B cell (primary cell): Measurements from ENCODE around the gene GCN1.

Source experiments
- CTCF ChIP-seq: fragments of 200-600 bp; IDR thresholded peaks from one replicate; pipeline ENCODE4 v1.8.0; 2022; ENCODE audit warnings: antibody characterized with exemption, mild to moderate bottlenecking
- EZH2 ChIP-seq: IDR thresholded peaks from 2 replicates; pipeline ENCODE4 v1.6.1; 2012; ENCODE audit warnings: borderline replicate concordance, low read depth, mild to moderate bottlenecking, moderate library complexity, low read length; ENCODE audit not compliant: insufficient read depth, poor library complexity, severe bottlenecking

GRCh38 chr12:120125792-120126634 lies 68.5 kb downstream of the GCN1 start:
- TF ChIP-seq CTCF (no peak), EZH2 (no peak)
